ENCODE measurements around the gene CDK10. TPM values are rescaled to one million over a fixed set of nuclear protein-coding genes. Genes with fewer than 3 reads are reported as not detected.

Gene CDK10
- total RNA-seq, 1 donor: 32.9 TPM

DNA sequence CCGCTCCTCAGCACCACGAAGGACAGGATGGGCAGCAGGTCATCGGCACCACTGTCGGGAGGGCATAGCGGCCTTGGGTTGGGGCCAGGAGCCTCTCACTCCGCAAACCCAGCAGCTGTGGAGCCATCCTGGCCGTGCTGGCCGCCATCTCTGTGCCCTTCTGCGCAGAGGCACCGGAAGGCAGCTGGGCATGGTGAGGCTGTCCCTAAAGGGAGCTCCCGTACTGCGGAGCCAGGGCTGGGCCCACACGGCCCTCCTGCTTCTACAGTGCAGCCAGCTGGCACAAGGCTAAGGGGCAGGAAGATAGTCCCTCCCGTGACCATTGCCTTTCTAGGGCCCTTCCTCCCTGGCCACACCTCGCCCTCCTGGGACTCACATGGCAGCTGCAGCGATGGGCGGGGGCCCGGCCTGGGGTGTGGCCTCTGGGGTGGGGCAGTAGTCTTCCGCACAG is 22.0 kb downstream of the CDK10 start:
- no peak for DNase-seq (ENCODE audit: low read depth)
- no peak overlapping the region for H3K4me3 ChIP-seq (ENCODE audit: low read depth, low read length)
- TF ChIP-seq, protein P1, sequence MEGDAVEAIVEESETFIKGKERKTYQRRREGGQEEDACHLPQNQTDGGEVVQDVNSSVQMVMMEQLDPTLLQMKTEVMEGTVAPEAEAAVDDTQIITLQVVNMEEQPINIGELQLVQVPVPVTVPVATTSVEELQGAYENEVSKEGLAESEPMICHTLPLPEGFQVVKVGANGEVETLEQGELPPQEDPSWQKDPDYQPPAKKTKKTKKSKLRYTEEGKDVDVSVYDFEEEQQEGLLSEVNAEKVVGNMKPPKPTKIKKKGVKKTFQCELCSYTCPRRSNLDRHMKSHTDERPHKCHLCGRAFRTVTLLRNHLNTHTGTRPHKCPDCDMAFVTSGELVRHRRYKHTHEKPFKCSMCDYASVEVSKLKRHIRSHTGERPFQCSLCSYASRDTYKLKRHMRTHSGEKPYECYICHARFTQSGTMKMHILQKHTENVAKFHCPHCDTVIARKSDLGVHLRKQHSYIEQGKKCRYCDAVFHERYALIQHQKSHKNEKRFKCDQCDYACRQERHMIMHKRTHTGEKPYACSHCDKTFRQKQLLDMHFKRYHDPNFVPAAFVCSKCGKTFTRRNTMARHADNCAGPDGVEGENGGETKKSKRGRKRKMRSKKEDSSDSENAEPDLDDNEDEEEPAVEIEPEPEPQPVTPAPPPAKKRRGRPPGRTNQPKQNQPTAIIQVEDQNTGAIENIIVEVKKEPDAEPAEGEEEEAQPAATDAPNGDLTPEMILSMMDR (IDR thresholded peaks at IDR 0.05; ENCODE audit: insufficient read depth, low read length): no peak

DNA sequence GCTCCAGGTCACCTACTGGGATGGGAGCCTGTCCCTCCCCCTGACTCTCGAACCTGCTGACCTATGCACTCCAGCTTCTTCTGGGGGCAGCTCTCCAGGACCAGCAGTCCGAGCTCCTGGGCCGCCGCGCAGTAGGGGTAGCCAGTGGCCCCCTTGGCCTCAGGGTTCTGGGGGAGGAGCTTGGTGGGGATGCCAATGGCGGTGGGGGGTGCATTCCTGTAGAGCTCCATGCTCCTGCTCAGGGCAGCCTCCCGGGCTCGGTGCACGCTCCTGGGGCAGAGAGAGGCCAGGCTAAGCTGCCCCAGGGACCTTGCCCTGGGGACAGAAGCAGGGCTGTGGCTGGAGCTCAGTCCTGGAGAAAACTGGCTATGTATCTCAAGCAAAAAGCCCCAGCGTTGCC is 22.7 kb downstream of the CDK10 start:
- no peak overlapping the region for H3K4me3 ChIP-seq (ENCODE audit: low read depth, low read length)
- no peak for DNase-seq (ENCODE audit: low read depth)
- TF ChIP-seq, protein P1 (IDR thresholded peaks at IDR 0.05; ENCODE audit: insufficient read depth, low read length): no peak

DNA sequence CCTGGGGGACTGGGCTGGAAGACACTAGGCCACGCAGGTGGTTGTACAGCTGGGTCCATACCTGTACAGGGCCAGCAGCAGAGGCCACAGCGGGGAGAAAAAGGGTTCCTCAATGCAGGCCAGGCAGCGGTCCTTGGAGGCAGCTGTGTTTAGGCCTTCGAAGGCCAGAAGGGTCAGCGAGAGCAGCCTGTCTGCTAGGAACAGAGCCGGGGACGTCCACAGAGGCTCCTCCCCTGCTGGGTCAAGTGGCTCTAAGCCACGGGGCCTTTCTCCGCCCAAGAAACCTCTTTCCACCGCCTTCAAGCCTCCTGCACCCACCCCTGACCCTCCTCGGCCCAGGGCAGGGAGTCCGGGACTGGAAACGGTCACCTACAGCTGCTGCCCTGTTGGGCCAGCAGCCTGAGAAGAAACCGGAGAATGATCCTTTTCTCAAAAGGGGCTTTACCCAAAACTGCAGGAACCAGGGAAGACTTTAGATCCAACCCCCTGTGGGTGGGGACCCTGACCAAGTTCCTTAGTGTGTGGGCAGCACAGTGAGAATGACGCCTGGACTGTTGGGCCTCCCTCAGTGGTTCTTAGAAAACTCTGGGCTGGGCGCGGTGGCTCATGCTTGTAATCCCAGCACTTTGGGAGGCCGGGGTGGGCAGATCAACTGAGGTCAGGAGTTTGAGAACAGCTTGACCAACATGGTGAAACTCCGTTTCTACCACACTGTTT is 23.4 kb downstream of the CDK10 start:
- DNase-seq (ENCODE audit: low read depth): no peak
- H3K4me3 ChIP-seq (ENCODE audit: low read depth, low read length): no peak overlapping the region
- TF ChIP-seq, protein P1 (IDR thresholded peaks at IDR 0.05; ENCODE audit: insufficient read depth, low read length): no peak

DNA sequence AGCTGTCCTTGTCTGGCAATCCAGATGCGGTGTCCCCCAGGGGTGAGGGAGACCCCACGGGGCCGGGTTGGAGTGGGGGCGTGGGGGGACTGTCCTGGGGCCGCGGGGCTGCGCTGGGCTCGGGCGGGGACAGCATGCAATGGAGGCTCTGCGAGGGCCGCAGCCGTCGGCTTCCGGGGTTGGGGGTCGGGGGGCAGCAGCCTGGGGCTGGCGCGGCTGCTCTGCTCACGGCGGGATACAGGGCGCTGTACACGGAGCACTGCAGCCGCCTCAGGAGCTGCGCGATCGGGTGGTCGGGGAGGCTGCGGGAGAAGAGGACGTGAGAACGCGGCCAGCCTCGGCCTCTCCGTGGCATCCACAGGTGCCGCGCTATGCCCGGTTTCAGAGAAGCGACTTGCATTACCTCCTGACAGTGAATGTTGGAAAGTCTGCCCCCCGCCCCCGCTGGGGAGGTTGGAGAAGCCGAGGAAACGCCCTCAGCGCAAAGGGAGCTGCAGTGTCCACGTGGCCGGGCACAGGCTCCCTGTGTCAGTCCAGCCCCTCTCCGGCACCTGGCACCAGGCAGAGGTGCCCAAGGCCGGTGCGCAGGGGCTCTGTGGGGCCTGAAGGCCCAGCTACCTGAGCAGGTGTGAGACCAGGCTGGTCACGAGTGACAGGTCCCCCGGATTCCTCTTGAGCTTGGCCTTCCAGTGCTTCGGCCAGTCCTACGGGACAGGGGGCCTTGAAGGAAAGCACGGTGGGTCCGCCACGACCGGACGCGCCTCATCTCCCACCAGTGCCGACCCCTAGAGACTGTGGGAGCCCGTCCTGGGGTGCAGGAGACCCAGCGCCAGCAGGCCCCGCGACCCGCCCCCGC is 24.4 kb downstream of the CDK10 start:
- DNase-seq (ENCODE audit: low read depth): no peak
- H3K4me3 ChIP-seq (ENCODE audit: low read depth, low read length): no peak overlapping the region
- TF ChIP-seq, protein P1 (IDR thresholded peaks at IDR 0.05; ENCODE audit: insufficient read depth, low read length): no peak

DNA sequence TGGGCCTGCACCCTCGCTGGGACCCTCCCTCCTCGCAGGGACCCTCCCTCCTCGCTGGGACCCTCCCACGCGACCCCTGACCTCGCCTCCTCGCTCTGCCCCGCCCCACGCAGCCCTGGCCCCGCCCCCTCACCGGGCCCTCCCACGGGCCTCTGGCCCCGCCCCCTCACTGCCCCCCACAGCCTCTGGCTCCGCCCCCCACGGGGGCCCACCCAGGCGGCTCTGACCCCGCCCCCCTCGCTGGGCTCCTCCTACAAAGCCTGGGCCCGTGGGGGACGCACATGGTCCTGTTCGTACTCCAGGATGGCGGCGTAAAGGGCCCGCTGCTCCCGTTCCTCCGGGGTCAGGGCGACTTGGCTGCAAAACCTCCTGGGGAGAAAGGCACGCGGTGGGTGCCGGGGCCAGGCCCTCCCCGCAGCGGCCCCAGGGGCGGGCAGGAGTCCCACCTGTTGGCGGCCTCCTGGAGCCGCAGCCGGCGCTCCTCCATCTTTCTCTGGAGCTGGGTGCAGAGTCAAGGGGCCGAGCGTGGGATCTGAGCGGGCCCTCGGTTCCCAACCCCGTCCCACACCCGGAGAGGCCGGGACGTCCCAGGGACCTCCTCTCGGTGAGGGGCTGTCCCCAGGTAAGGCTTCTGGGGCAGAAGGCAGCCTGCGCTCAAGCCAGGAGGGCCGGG is 25.2 kb downstream of the CDK10 start:
- TF ChIP-seq, protein P1 (IDR thresholded peaks at IDR 0.05; ENCODE audit: insufficient read depth, low read length): no peak
- peak; percentile 37 for DNase-seq (ENCODE audit: low read depth)
- peak overlapping the region; percentile 58 for H3K4me3 ChIP-seq (ENCODE audit: low read depth, low read length)

DNA sequence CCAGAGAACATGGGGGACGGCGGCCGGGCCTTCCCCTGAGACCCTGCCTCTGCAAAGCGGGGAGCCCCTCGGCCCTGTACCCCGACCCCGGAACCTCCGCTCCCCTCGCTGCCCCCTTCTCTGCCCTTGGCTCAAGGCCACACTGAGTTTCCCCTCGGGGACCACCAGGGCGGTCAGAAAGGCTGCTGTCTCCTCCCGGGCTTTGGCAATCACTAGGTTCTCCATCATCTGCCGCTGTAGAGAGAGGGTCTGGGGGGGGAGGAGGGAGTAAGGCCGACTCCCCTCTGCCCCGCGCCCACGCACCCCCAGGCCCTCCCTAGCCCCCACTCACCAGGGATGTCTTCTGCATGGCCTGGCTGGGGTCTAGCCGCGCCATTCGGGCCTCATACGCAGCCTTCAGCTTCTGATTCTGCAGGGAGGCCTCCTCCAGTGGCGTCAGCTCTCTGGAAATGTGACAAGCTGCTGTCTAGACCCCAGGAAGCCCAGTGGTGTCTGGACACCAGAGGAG is 25.8 kb downstream of the CDK10 start:
- TF ChIP-seq, protein P1 (IDR thresholded peaks at IDR 0.05; ENCODE audit: insufficient read depth, low read length): no peak
- no peak for DNase-seq (ENCODE audit: low read depth)
- H3K4me3 ChIP-seq (ENCODE audit: low read depth, low read length): peak overlapping the region; percentile 58

All from fibroblast of the aortic adventitia (primary cell).